Limb (tissue), 2 donors: ENCODE data around the gene SIGMAR1.
A peak's percentile ranks its signal among the peaks of the same experiment; 100 is the strongest.

ENCODE experiments used
- DNase-seq, 2 donors: peaks; one replicate each; pipeline ENCODE4 v3.0.0-alpha.2; 2016; ENCODE audit errors: extremely low spot score in 2 of 2

Gene SIGMAR1

GRCh38 chr9:34633166-34633565 lies 4.4 kb downstream of the SIGMAR1 start:
- DNase-seq: no peak

GRCh38 chr9:34630402-34631154 lies 7.0 kb downstream of the SIGMAR1 start:
- no peak for DNase-seq

- no peak for DNase-seq
These were observed 8.1 kb downstream of the SIGMAR1 start for GRCh38 chr9:34629491-34629808.

GRCh38 chr9:34628656-34629490 lies 8.7 kb downstream of the SIGMAR1 start, which contains the start of gene ARID3C:
ARID3C (minus strand) TSS chr9:34629066; CDS start chr9:34628014, 1,052 bp downstream.
- DNase-seq: no peak

- no peak for DNase-seq
These were observed 9.6 kb downstream of the SIGMAR1 start for GRCh38 chr9:34627716-34628655.

- no peak for DNase-seq
These were observed 12.5 kb downstream of the SIGMAR1 start for GRCh38 chr9:34625186-34625486.

GRCh38 chr9:34624475-34625185 lies 13.0 kb downstream of the SIGMAR1 start:
- peak in 1 of 2 donors; percentile 58 for DNase-seq

GRCh38 chr9:34623374-34624235 lies 14.0 kb downstream of the SIGMAR1 start:
- no peak for DNase-seq

GRCh38 chr9:34620061-34620994 lies 17.3 kb downstream of the SIGMAR1 start, which contains the start of gene DCTN3:
DCTN3 (minus strand) TSS chr9:34620495; CDS start chr9:34620464, 31 bp downstream.
- peak; percentile 89 to 97 for DNase-seq

- DNase-seq: no peak
These were observed 22.5 kb downstream of the SIGMAR1 start for GRCh38 chr9:34615132-34615531.

- DNase-seq: peak; percentile 84 to 85
These were observed 24.7 kb downstream of the SIGMAR1 start for GRCh38 chr9:34612788-34613390.

GRCh38 chr9:34611811-34612787 lies 25.5 kb downstream of the SIGMAR1 start, which contains the start of gene RPP25L:
RPP25L (minus strand) TSS chr9:34612097; CDS start chr9:34611296, 801 bp downstream.
- DNase-seq: peak; percentile 83 to 93

GRCh38 chr9:34611251-34611810 lies 26.3 kb downstream of the SIGMAR1 start:
- DNase-seq: no peak

GRCh38 chr9:34610434-34611206 lies 27.0 kb downstream of the SIGMAR1 start:
- no peak for DNase-seq

- DNase-seq: no peak
These were observed 30.3 kb downstream of the SIGMAR1 start for GRCh38 chr9:34607331-34607730.

- DNase-seq: no peak
These were observed 30.7 kb downstream of the SIGMAR1 start for GRCh38 chr9:34606905-34607304.
